K562 (cell line): ENCODE results near the gene TGFBR3L. TPM values are rescaled to one million over a fixed set of nuclear protein-coding genes. Genes with fewer than 3 reads are reported as not detected.

Experiments used
- ARID1B ChIP-seq: fragments of 450-650 bp; IDR thresholded peaks from 2 replicates; pipeline ENCODE4 v1.6.1; 2016; ENCODE audit warnings: antibody characterized with exemption, mild to moderate bottlenecking, inconsistent platforms
- CTCF ChIP-seq, 3 experiments: IDR thresholded peaks in 2 of 3; conservative IDR thresholded peaks in 1 of 3; 2 replicates each; pipeline ENCODE4 v1.5.1; 2011 to 2012; ENCODE audit warnings: low read length in 3 of 3, mild to moderate bottlenecking in 3 of 3, control low read depth in 2 of 3, improper control_type of control experiment in 1 of 3, inconsistent platforms in 1 of 3, low read depth in 1 of 3, mixed read lengths in 1 of 3, moderate library complexity in 1 of 3; ENCODE audit not compliant: insufficient read depth in 2 of 3
- KHSRP ChIP-seq: fragments of 450-650 bp; IDR thresholded peaks from 2 replicates; pipeline ENCODE4 v1.6.1; 2017
- RAD21 ChIP-seq, 2 experiments: fragments of 250-450 bp in 1 of 2; fragments of 450-650 bp in 1 of 2; sonication (Bioruptor Pico) in 1 of 2; formaldehyde crosslinking in 1 of 2; IDR thresholded peaks in 1 of 2; conservative IDR thresholded peaks in 1 of 2; 2 replicates each; pipeline versions ENCODE4 v1.4.0 to v1.8.0; 2020 to 2022; ENCODE audit warnings: mild to moderate bottlenecking in 2 of 2, moderate library complexity in 1 of 2
- REST ChIP-seq, 2 experiments: fragments of 450-650 bp; formaldehyde crosslinking in 1 of 2; IDR thresholded peaks; 2 replicates each; pipeline versions ENCODE4 v1.4.0 to v1.6.1; 2014 to 2020; ENCODE audit warnings: mild to moderate bottlenecking in 2 of 2, borderline replicate concordance in 1 of 2, low read depth in 1 of 2
- SIN3A ChIP-seq, 2 experiments: fragments of 150-350 bp in 1 of 2; IDR thresholded peaks; 2 replicates each; pipeline ENCODE4 v1.6.1; 2011 to 2016; ENCODE audit warnings: borderline replicate concordance in 2 of 2, low read depth in 2 of 2, low read length in 2 of 2, mild to moderate bottlenecking in 2 of 2, moderate library complexity in 2 of 2; ENCODE audit not compliant: control insufficient read depth in 1 of 2
- SRSF7 ChIP-seq: fragments of 200-400 bp; formaldehyde crosslinking; optimal IDR thresholded peaks from 2 replicates; pipeline ENCODE3; 2017; ENCODE audit warnings: mild to moderate bottlenecking, low read depth, low read length
- THRB ChIP-seq: fragments of 450-650 bp; formaldehyde crosslinking; conservative IDR thresholded peaks from 2 replicates; pipeline ENCODE4 v1.4.0; 2022; ENCODE audit warnings: mild to moderate bottlenecking, missing genetic modification characterization
- WHSC1 ChIP-seq: IDR thresholded peaks from one replicate; pipeline ENCODE4 v1.6.1; 2012; ENCODE audit warnings: low read length, control low read depth, inconsistent platforms
- YY1 ChIP-seq, 3 experiments: IDR thresholded peaks; 2 replicates each; pipeline ENCODE4 v1.6.1; 2011; ENCODE audit warnings: low read length in 2 of 3, mild to moderate bottlenecking in 2 of 3, moderate library complexity in 2 of 3, borderline replicate concordance in 1 of 3, control low read depth in 1 of 3, low read depth in 1 of 3; ENCODE audit not compliant: insufficient read depth in 3 of 3, insufficient replicate concordance in 2 of 3, control insufficient read depth in 1 of 3, insufficient read length in 1 of 3; ENCODE audit errors: extremely low read depth in 1 of 3
- ZNF347 ChIP-seq: fragments of 450-650 bp; formaldehyde crosslinking; IDR thresholded peaks from 2 replicates; pipeline ENCODE4 v1.4.0; 2020; ENCODE audit warnings: low read depth, mild to moderate bottlenecking, moderate library complexity
- polyA plus RNA-seq, 8 experiments: library from polyadenylated mRNA; depleted of rRNA in 4 of 8; stranded (reverse) in 5 of 8; unstranded in 3 of 8; fragments of >200 nt; fragmentation: Nextera tagmentation in 2 of 8; fragmentation: Illumina TruSeq in 1 of 8; extraction: Ambion mirVana in 2 of 8; extraction: Trizol in 1 of 8; gene quantifications; 2 replicates each; pipeline versions ENCODE4 v1.2.1 to v1.2.3, GENCODE V29; 2011 to 2014; ENCODE audit warnings: inconsistent platforms in 1 of 8, missing spikeins in 1 of 8
- total RNA-seq, 7 experiments: library from RNA; depleted of rRNA in 6 of 7; stranded (reverse); fragments of >200 nt in 6 of 7; fragmentation: Illumina TruSeq in 2 of 7; extraction: Trizol in 2 of 7; gene quantifications; 2 replicates each; pipeline versions ENCODE4 v1.2.1 to v1.2.3, GENCODE V29; 2011 to 2021; ENCODE audit warnings: low replicate concordance in 1 of 7
- TF ChIP-seq, protein P1 (sequence below): fragments of 250-450 bp; sonication (Bioruptor Pico); IDR thresholded peaks from 2 replicates; pipeline ENCODE4 v1.5.0; 2021

The TGFBR3L gene
- total and polyA plus RNA-seq, 9 of the 15 experiments (the other 6 are each of a cell fraction or from before 2014, with no cell fraction given) = not detected

DNA sequence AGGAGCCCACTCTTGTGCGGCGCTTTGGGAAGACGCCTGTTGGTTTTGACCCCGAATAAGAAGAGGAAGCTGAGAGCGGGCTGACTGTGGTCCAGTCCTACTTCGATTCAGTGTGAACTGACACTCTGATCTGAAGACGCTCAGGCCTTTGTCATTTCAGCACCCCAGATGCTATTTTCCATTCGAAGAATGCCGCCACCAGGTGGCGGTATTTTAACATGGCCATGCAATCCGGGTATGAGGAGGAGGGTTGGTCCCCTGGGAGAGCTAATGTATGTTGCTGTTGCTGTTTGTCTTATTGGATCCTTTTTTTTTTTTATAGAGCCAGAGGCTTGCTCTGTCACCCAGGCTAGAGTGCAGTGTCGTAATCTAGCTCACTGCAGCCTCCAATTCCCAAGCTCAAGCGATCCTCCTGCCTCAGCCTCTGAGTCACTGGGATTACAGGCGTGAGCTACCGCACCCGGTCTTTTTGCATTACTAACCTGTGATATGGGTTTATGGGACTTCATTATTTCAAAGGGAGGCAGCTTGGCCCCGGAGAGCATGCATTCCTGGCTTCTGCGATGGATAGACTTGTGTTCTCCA is 29.6 kb downstream of the TGFBR3L start (continued):
- TF ChIP-seq CTCF (IDR thresholded peaks at IDR 0.05 in 2 of 3, conservative IDR thresholded peaks at IDR 0.05 in 1 of 3; ENCODE audit: insufficient read depth in 2 of 3, low read depth in 1 of 3, low read length in 3 of 3) = peak; percentile 83 to 87 (median 83)
- TF ChIP-seq RAD21 (CRISPR knock-in tag; conservative IDR thresholded peaks at IDR 0.05 in 1 of 2, IDR thresholded peaks at IDR 0.05 in 1 of 2) = peak; percentile 70 to 81
- no peak for TF ChIP-seq KHSRP
- peak in 1 of 2 experiments; percentile 70; a peak in 2 of 4 replicates for TF ChIP-seq SIN3A (IDR thresholded peaks at IDR 0.05; ENCODE audit: borderline replicate concordance in 2 of 2, control insufficient read depth in 1 of 2, low read depth in 2 of 2, low read length in 2 of 2)
- no peak for TF ChIP-seq ZNF347 (CRISPR knock-in tag)
- peak in 1 of 3 experiments; percentile 35 for TF ChIP-seq YY1 (IDR thresholded peaks at IDR 0.05; ENCODE audit: borderline replicate concordance in 1 of 3, control insufficient read depth in 1 of 3, extremely low read depth in 1 of 3, insufficient read depth in 3 of 3, insufficient read length in 1 of 3, insufficient replicate concordance in 2 of 3, low read depth in 1 of 3, low read length in 2 of 3)
- TF ChIP-seq, protein P1, sequence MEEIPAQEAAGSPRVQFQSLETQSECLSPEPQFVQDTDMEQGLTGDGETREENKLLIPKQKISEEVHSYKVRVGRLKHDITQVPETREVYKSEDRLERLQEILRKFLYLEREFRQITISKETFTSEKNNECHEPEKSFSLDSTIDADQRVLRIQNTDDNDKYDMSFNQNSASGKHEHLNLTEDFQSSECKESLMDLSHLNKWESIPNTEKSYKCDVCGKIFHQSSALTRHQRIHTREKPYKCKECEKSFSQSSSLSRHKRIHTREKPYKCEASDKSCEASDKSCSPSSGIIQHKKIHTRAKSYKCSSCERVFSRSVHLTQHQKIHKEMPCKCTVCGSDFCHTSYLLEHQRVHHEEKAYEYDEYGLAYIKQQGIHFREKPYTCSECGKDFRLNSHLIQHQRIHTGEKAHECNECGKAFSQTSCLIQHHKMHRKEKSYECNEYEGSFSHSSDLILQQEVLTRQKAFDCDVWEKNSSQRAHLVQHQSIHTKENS (CRISPR knock-in tag) = no peak
- no peak for TF ChIP-seq SRSF7
- peak; percentile 82 for TF ChIP-seq REST (IDR thresholded peaks at IDR 0.05; ENCODE audit: borderline replicate concordance)
- peak; percentile 82; the same call in 1 of the 2 replicates for TF ChIP-seq REST (CRISPR knock-in tag; IDR thresholded peaks at IDR 0.05; ENCODE audit: low read depth)
- no peak for TF ChIP-seq THRB (CRISPR knock-in tag)
- no peak for TF ChIP-seq WHSC1
- no peak for TF ChIP-seq ARID1B
